Fibroblast of villous mesenchyme (primary cell): ENCODE results near the gene FNBP1L. TPM values are rescaled to one million over a fixed set of nuclear protein-coding genes. Genes with fewer than 3 reads are reported as not detected.

Source experiments
- small RNA-seq: library from RNA; depleted of rRNA; stranded (forward); fragments of <200 nt; gene quantifications from one replicate; pipeline ENCODE3, GENCODE V24; 2012
- total RNA-seq: library from RNA; depleted of rRNA; stranded (reverse); fragments of >200 nt; gene quantifications from 2 replicates; pipeline ENCODE4 v1.2.3, GENCODE V29; 2012

The FNBP1L gene
- total RNA-seq, 1 donor, result 10.4 TPM

Small RNAs within 50 kb of the gene (small RNA-seq; reads per million reads assigned to genes)
- not detected for gene RNA5SP53

Other genes starting within 250 kb of the FNBP1L start
- gene DR1, start 102.2 kb upstream of the FNBP1L start, total RNA-seq, result 27.7 and 45.8 TPM in 2 replicates
- 32.0 and 36.4 TPM in 2 replicates for gene BCAR3, start 233.7 kb downstream of the FNBP1L start, total RNA-seq